ENCODE data around the gene EIF4G3.
"Not testable (repeated sequence)": the region's sequence is repeated elsewhere in the genome, so short reads cannot be mapped to it uniquely, and the experiment has no call there.

EIF4G3 gene

DNA sequence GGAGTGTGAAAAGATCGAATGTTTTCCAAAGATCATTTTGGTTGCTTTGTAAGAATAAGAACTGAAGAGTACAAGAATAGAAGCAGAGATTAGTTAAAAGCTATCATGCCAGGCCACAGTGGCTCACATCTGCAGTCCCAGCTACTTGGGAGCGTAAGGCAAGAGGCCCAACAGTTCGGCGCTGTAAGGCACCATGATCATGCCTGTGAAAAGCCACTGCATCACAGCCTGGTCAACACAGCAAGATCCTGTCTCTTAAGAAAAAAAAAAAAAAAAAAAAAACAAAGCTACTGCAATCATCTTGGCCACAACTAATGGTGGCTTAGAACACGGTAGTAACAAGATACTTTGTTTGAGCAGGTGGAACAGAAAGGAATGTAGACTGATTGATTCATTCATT, 116.2 kb downstream of the EIF4G3 start:
- no peak for DNase-seq

DNA sequence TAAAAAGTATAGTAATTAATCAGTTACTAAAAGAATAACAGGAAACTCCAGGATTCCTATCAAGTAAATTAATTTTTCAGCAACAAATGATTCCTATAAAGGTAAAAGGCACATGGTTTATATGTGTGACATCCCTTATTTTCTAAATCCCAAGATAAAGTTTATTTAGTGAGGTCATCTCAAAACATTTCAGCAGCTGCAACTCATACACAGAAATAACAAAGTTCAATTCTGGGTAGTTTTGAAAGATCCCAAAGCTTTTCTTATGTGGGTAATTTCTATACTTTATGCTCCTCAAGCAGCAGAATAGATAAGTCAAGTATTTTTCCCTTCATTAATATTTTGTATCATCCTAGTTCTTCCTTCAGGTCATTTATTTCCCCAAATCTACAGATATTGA, 117.7 kb downstream of the EIF4G3 start:
- no peak for DNase-seq

DNA sequence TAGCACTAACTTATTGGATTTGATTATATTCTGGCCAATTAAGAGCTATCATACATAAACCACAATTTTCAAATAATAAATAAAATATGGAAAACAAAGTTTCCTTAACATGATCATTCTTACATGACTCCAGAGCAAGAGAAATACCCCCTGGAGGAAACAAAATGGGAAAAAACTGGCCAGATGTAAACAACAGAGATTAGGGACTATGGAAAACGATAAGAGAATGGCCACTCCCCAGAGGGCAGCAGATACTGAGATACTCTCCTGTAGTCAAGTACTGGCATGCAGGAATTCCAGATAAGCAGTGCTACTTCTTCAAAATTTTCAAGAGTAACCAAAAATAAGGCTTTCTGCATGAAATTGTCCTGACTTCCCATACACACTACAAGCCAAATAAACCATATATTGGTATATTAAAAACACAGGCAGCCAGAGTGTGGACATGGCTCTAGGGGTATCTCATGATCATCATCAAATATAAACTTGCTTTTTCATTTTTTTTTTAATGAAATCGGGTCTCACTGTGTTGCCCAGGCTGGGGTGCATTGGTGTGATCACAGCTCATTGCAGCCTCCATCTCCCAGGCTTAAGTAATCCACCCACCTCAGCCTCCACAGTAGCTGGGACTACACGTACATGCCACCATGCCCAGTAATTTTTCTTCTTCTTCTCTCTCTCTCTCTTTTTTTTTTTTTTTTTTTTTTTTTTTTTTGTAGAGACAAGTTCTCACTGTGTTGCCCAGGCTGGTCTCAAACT, 118.5 kb downstream of the EIF4G3 start:
- no peak for DNase-seq

DNA sequence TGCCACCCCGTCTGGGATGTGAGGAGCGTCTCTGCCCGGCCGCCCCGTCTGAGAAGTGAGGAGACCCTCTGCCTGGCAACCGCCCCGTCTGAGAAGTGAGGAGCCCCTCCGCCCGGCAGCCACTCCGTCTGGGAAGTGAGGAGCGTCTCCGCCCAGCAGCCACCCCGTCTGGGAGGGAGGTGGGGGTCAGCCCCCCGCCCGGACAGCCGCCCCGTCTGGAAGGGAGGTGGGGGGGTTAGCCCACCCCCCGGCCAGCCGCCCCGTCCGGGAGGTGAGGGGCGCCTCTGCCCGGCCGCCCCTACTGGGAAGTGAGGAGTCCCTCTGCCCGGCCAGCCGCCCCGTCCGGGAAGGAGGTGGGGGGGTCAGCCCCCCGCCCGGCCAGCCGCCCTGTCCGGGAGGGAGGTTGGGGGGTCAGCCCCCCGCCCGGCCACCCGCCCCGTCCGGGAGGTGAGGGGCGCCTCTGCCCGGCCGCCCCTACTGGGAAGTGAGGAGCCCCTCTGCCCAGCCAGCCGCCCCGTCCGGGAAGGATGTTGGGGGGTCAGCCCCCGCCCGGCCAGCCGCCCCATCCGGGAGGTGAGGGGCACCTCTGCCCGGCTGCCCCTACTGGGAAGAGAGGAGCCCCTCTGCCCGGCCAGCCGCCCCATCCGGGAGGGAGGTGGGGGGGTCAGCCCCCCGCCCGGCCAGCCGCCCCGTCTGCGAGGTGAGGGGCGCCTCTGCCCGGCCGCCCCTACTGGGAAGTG, 123.3 kb downstream of the EIF4G3 start:
- DNase-seq = not testable (repeated sequence)

DNA sequence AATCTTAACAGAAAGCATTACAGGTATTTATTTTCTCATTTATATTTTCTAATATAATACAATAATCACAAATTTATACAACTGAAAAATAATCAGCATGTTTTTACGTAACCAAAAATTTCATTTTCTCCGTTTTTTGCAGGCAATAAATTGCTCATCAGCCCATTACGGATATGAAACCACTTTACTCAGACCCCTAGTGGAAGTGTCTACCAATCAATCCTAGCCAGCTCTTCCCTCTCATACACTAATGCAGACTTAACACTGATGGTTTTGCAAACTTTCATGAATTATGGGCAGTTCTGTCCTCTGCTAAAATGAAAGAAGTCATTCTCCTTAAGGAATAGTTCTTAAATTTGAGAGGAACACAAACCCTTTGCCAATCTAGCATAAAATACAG, 124.7 kb downstream of the EIF4G3 start:
- no peak for DNase-seq

DNA sequence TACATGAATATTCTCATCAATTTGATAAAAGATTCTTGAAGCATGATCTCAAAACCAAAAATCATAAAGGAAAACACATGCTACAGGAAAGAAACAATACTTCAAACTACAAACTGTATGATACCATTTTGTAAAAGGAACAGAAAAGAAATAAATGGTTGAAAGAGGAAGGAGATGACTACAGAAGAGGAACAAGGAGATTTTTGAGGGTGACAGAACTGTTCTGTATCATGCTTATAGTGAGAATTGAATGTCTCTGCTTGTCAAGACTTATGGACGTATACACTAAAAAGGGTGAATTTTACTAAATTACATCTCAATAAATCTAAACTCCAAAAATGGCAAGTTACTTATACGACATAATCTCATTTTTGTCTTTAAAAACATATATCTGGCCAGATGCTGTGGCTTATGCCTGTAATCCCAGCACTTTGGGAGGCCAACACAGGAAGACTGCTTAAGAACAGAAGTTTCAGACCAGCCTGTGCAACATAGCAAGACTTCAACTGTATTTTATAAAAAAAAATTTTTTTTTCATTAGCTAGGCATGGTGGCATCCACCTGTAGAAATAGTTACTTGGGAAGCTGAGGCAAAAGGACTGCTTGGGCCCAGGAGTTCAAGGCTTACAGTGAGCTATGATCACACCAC, 125.4 kb downstream of the EIF4G3 start:
- no peak for DNase-seq

DNA sequence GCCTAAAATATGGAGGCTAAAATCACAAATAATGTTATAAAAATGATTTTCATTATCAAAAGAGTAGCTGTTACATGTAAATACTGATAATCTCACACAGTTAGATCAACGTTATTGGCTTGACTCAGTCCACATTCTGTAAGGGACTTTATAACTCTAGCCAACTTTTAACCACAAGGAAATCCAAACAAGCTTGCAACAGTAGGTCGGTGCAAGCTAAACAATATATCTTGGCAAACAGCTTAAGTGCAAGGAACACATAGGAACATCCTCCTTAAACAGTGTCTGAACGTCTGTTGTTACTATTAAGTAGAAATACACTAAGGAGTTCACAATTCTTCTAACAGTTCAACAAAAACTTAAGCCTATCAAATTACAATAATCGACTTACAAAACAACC, 126.7 kb downstream of the EIF4G3 start:
- DNase-seq = no peak

DNA sequence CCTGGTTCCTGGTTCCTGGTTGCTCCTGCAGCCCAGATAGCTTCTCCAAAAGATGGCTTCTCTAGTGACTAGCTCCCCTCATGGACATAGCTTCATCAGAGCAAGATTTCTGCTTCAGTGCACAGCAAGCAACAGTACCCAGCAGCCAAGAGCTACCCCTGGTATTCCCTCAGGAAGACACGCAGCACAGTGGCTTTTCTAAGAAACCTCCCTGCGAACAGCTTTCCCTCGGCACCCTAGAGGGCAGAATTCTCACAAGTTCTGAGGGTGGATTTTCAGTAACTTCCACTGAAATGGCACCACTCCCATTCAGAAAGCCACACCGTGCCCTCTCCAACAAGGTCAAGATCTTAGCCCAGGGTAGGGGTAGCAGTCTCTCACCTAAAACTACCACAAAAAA, 128.2 kb downstream of the EIF4G3 start:
- DNase-seq = no peak

DNA sequence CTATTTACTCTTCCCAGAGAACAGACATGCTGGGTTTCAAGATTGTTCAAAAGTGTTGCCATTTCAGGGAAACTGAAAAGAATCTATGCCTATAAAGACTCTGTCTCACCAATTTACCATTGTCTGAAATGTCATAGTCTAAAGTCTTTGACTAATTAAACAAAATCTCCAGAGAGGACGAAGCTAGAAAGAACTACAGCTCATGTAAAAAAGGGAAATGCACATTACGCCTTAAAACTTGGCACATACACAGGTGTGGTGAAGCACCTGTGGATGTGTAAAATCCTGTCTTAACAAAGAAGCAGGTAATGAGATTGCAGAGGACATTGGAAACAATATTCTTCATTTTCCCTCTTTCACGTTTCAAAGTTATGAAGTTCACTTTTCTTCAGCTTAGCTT, 130.6 kb downstream of the EIF4G3 start:
- DNase-seq = no peak

DNA sequence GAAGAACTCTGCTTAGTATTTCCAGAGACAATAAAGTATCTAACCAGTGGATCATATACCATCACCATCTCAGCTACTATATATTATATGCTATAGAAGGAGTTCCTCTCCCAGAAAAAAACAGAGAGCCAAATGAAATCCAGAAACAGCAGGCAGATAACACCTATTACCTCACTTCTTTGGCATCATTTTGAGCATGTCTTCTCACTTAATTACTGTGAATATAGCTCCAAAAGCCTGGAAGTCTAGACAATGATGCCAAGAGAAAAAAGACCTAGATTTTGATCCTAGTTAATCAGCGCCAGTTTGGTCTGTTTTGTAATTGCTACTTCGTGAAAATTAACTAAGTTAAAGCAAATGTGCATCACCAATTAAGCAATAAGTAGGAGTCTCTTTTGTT, 131.3 kb downstream of the EIF4G3 start:
- DNase-seq = no peak

DNA sequence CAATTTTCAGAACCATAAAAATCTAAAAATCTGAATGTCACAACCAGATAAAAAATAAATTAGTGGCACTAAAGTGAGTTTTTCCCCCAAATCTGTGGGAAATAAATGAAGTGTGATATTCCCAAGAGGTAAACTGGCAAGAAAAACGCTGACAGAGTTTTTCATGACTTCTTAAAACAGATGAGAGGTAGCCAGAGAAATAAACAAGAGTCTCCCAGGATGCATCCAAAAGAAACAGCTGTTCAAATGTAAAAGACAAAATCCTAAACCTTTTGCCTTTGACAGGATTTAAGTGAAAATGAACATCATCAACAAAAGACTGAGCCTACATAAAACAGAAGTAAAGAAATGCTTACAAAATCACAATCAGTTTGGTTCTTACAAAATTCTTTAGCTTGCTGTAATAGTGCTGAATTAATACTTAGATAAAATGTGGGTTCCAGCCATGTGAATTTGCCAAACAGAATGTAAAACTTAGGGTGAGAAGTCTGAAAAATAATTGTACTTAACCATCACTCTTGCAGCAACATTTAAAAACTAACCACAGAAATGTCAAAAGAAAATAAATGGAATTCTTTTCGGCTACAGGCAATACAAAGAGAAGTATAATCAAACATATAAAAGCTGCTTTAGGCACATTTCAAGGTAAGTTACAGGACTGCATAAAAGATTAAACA, 133.6 kb downstream of the EIF4G3 start:
- no peak for DNase-seq

DNA sequence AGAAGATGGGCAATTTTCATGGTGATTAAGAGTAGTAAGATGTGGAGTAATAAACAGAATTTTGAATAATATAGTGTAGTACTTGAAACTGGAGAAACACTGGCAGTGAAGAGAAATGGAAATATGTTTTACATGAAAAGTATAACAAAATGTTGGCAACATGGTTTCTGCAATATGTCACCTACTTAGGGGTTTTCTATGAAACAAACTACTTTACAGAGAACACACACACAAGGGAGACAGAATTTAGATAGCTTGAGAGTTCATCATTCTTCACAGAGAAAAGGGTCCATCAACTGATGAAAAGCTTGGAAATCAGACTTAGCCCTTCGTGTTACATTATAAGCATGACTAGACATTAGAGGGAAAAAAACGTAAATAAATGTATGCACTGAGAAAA, 135.2 kb downstream of the EIF4G3 start:
- no peak for DNase-seq

DNA sequence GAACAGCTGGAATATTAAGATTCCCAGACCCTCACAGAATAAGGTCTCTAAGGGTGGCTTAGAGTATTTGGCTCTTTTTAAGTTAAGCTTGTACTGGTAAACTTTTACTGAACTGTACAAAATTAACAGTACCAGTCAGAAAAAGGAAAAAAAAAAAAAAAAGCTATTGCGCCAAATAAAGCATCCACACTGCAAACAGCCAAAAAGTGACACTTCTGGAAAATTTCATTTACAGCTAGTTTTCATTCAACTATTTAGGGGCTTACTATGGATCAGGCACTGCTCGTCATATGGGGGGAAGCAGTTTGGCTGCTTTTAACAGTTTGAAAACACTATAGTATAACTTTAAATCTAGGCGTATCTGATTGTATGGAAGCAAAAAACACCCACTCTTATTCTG, 139.6 kb downstream of the EIF4G3 start:
- no peak for DNase-seq

DNA sequence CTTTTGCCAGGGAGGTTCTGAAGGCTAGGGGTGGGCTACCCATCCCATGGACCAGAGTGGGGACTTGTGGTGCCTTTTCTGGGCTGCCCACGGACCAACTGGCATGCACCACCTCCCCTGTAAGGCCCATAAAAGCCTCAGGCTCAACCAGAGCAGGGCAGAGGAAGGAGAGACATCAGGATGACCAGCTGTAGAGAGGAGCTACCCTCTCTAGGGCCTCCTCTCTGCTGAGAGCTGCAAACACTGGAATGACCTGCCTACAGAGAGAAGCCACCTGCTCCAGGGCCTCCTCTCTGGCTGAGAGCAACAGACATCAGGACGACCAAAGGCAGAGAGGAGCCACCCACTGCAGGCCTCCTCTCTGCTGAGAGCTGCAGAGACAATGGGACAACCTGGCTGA, 140.9 kb downstream of the EIF4G3 start:
- DNase-seq = no peak

DNA sequence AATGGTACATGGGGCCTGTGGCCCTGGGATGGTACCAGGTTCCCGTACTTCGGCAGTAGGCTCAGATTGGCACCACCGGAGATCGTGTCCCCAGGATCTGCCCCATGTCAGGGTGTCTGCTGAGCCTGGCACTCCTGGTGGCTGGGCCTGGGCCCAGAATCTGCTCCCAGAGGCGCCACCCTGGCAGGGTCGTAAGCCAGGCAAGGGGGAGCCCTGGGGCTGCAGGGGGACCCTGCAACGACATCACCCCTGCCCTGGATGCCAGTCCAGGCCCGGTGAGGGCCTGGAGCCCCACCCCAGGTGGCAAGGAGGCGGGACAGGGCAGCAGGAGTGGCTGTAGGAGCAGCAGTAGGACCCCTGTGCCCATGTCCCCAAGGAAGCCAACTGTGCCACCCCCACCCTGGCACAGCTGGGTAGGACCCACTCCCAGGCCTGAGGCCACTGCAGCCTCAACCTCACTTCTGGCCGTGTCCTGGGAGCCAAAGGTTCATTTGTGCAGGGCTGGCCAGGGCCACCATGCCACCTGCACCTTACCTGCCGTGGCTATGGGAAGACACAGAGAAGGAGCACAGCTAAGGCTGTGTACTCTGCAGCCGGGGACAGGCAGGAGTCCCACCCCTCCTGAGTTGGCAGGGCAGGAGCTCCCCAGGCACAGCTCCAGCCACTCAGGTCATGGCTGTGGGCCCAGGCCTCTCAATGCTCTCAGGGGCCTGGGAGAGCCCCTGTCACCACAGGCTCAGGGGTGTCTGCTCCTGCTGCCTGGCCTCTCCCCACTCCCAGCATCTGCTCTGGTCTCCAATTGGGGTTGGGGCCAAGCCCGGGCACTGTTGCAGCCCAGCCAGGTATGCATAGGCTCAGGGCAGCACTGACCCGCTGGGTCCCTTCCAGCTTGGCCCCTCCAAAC, 141.7 kb downstream of the EIF4G3 start:
- no peak for DNase-seq

DNA sequence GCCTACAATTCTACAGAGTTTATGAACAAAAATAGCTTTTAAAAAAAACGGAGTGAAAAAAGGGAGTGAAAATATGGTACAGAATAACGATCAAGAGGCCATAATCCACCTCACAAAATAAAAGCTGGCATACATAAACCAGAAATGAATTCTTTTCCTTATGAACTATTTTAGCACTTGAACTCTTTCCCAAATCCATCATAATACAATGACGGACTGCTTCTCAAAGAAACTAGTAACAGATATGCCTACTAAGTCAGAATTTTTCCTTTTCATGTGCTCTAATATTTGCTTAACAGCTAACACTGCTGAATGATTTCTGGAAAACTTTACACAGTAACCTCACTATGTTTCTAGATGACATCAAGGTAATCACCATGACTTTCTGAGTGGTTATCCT, 144.0 kb downstream of the EIF4G3 start:
- DNase-seq = no peak

DNA sequence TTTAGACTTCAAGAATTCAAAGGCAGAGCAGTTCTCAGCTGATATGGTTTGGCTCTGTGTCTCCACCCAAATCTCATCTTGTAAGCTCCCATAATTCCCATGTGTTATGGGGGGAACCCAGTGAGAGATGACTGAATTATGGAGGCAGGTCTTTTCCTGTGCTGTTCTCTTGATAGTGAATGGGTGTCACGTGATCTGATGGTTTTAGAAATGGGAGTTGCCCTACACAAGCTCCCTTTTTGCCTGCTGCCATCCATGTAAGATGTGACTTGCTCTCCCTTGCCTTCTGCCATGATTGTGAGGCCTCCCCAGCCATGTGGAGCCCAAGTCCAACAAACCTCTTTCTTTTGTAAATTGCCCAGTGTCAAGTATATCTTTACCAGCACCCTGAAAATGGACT, 146.5 kb downstream of the EIF4G3 start:
- no peak for DNase-seq

DNA sequence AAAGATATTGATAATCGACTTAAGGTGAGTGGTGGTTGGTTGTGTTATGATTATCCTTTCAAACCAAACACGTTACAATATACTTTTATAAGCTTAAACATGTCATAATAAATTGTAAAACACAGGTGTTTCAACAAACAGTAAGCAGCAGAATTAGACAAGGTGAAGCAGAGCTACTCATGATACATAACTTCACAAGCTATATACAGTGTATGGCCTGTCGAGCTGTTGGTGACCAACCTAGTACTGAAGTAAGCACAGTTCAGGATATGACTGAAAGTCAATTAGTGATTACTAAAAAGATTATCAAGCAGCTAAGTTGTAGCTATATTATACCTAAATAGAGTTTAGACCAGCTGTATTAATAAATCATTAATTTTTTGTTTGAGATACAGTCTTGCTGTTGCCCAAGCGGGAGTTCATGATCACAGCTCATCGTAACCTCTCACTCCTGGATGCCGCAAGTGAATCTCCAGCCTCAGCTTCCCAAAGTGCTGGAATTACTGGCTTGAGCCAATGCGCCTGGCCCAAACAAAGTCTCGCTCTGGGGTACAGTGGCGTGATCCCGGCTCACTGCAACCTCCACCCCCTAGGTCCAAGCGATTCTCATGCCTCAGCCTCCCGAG, 148.1 kb downstream of the EIF4G3 start:
- no peak for DNase-seq

DNA sequence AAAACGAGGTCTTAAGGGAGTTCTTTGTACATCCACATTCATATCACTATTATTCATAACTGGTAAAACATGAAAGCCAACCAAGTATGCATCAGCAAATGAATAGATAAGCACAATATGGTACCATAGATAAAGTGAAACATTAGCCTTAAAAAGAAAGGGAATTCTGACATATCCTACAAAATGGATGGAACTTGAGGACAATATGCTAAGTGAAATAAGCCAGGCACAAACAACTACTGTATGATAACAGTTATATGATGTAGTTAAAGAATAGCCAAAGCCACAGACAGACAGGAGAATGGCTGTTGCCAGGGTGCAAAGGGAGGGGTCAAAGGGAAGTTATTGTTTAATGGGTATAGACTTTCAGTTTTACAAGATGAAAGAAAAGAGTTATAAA, 148.9 kb downstream of the EIF4G3 start:
- no peak for DNase-seq

DNA sequence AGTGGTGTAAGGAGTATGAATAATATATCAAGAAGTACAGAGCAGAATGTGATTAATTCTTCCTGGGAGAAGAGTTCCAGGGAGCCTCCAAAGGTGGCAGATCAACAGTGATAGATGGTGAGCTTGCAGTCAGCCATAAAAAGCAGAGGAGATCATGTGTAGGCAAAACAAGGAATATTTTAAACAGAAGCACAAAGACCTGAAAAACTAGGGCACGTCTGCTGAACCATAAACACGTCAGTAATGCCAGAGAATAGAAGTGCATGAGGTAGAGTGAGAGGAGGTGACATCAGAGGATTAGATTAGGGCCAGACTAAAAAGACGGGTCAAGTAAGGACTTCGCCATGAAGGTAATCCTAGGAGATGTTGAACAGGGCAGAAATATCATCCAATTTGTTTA, 151.8 kb downstream of the EIF4G3 start:
- no peak for DNase-seq

DNA sequence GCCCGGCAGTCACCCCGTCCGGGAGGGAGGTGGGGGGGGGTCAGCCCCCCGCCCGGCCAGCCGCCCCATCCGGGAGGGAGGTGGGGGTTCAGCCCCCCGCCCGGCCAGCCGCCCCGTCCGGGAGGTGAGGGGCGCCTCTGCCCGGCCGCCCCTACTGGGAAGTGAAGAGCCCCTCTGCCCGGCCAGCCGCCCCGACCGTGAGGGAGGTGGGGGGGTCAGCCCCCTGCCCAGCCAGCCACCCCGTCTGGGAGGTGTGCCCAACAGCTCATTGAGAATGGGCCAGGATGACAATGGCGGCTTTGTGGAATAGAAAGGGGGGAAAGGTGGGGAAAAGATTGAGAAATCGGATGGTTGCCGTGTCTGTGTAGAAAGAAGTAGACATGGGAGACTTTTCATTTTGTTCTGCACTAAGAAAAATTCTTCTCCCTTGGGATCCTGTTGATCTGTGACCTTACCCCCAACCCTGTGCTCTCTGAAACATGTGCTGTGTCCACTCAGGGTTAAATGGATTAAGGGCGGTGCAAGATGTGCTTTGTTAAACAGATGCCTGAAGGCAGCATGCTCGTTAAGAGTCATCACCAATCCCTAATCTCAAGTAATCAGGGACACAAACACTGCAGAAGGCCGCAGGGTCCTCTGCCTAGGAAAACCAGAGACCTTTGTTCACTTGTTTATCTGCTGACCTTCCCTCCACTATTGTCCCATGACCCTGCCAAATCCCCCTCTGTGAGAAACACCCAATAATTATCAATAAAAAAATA, 152.4 kb downstream of the EIF4G3 start:
- DNase-seq = not testable (repeated sequence)

All from activated naive CD4-positive, alpha-beta T cell (primary cell).